ENCODE measurements around the gene KLF16.

KLF16 gene

DNA sequence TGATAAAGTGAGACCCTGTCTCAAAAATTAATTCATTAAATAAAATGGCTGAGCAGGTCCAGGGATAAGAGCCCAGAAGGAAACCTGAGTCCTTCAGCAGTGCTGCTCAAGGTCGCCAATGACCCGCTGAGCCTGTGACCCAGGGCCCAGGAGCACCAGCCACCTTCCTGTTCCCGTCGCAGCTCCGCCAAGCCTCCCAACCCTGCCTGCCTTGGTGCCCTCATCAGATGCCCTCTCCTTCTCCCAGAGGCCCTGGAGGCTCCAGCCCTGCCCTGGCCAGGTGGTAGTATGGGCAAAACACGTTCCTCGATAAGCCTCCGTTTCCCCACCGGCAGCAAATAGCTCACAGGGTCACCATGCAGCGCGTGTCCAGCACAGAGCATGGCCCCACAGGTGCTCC is 17.7 kb downstream of the KLF16 start:
- TF ChIP-seq, protein P1, sequence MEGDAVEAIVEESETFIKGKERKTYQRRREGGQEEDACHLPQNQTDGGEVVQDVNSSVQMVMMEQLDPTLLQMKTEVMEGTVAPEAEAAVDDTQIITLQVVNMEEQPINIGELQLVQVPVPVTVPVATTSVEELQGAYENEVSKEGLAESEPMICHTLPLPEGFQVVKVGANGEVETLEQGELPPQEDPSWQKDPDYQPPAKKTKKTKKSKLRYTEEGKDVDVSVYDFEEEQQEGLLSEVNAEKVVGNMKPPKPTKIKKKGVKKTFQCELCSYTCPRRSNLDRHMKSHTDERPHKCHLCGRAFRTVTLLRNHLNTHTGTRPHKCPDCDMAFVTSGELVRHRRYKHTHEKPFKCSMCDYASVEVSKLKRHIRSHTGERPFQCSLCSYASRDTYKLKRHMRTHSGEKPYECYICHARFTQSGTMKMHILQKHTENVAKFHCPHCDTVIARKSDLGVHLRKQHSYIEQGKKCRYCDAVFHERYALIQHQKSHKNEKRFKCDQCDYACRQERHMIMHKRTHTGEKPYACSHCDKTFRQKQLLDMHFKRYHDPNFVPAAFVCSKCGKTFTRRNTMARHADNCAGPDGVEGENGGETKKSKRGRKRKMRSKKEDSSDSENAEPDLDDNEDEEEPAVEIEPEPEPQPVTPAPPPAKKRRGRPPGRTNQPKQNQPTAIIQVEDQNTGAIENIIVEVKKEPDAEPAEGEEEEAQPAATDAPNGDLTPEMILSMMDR (IDR thresholded peaks at IDR 0.05; ENCODE audit: extremely low read depth, insufficient read depth, missing control alignments), result no peak
- no peak for DNase-seq (ENCODE audit: low spot score)
- in situ Hi-C loops (cut with MboI; ENCODE audit: low pct_unique_long_range_greater_than_20kb, low sequenced_read_pairs, unreplicated experiment), result no loop called here

DNA sequence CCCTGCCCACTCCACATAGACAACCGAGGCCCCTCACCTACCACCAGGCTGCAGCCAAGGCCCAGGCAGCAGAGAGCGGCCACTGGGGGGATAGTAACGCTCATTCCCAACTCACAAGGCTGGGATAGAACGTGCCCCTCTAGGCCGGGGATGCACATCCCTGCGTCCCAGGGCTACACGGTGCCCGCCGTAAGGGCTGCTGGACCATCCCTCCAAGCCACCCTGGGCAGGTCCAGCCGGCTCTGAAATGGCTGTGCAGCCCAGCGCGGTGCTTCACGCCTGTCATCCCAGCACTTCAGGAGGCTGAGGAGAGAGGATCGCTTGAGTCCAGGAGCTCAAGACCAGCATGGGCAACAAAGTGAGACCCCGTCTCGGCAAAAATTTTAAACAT is 18.3 kb downstream of the KLF16 start:
- TF ChIP-seq, protein P1 (IDR thresholded peaks at IDR 0.05; ENCODE audit: extremely low read depth, insufficient read depth, missing control alignments), result no peak
- in situ Hi-C loops (cut with MboI; ENCODE audit: low pct_unique_long_range_greater_than_20kb, low sequenced_read_pairs, unreplicated experiment), result no loop called here
- DNase-seq (ENCODE audit: low spot score), result no peak

DNA sequence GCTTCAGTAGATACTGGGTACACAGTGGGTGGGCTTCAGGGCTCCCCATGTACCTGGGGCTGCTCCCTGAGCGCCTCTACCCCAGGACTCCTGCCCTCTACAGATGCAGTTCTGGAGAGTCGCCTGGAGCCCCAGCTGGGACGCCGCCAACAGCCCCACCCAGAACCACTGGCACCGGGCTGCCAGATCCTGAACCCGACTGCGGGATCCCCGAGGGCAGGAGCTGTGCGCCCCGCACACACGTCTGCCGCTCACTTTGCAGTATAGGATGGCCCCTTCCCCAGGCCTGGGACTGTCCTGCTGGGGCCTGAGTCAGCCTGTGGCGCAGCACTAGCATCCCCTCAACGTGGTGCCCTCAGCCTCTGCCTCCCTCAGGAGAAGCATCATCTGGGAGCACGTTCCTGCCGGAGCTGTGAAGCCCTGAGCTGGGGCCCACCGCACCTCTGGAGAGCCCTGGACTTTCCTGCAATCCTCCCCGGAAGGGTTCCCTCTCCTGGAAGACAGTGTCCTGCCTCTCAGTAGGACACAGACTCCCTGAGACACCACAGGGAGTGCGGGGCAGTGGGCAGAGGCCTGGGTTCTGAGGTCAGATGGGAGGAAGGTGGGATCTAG is 18.8 kb downstream of the KLF16 start:
- TF ChIP-seq, protein P1 (IDR thresholded peaks at IDR 0.05; ENCODE audit: extremely low read depth, insufficient read depth, missing control alignments), result no peak
- in situ Hi-C loops (cut with MboI; ENCODE audit: low pct_unique_long_range_greater_than_20kb, low sequenced_read_pairs, unreplicated experiment), result no loop called here
- no peak for DNase-seq (ENCODE audit: low spot score)

DNA sequence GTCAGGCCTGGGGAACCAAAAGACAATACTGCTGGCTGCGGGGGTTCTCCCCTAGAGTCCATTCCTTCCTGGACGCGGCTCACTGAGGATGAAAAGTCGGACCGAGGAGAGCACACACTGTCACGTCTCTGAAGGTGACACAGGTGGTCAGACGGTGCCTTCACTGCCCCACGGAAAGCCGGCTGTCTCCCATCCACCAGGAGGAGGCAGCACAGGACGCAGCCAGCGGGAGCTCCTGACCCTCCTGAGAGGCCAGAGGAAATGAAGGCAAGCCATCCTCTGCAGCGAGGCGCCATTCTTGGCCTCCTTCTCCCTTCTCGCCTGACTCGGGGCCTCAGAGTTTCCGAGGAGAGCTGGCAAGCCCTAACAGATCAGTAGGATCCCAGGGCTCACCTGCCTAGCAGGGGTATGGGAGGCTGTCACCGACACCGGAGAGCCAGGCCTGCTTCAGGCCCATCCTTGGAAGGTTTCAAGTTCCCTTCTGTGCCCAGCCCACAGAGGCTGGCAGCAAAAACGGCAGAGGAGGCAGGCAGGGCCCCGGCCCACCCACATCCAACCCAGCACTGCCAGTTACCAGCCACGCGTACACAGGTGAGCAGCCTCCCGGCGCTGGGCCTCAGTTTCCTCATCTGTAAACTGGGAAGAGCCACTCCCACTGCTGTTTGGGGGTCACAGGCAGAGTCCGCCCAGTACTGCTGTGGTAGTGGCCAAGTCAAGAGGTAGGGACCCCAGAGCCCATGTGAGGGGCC is 19.6 kb downstream of the KLF16 start:
- in situ Hi-C loops (cut with MboI; ENCODE audit: low pct_unique_long_range_greater_than_20kb, low sequenced_read_pairs, unreplicated experiment), result no loop called here
- TF ChIP-seq, protein P1 (IDR thresholded peaks at IDR 0.05; ENCODE audit: extremely low read depth, insufficient read depth, missing control alignments), result no peak
- no peak for DNase-seq (ENCODE audit: low spot score)

DNA sequence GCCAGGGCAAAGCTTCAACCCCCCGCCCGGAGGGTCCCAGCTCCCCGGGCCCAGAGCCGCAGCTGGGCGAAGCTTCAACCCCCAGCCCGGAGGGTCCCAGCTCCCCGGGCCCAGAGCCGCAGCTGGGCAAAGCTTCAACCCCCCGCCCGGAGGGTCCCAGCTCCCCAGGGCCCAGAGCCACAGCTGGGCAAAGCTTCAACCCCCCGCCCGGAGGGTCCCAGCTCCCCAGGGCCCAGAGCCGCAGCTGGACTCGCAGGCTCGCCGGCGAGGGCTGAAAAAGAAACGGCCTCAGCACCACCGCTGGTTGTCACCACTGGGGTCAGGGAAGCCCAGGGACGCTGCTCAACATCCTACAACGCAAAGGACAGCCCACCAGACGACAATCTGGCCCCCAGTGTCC is 20.3 kb downstream of the KLF16 start:
- TF ChIP-seq, protein P1 (IDR thresholded peaks at IDR 0.05; ENCODE audit: extremely low read depth, insufficient read depth, missing control alignments), result no peak
- in situ Hi-C loops (cut with MboI; ENCODE audit: low pct_unique_long_range_greater_than_20kb, low sequenced_read_pairs, unreplicated experiment), result no loop called here
- DNase-seq (ENCODE audit: low spot score), result no peak

DNA sequence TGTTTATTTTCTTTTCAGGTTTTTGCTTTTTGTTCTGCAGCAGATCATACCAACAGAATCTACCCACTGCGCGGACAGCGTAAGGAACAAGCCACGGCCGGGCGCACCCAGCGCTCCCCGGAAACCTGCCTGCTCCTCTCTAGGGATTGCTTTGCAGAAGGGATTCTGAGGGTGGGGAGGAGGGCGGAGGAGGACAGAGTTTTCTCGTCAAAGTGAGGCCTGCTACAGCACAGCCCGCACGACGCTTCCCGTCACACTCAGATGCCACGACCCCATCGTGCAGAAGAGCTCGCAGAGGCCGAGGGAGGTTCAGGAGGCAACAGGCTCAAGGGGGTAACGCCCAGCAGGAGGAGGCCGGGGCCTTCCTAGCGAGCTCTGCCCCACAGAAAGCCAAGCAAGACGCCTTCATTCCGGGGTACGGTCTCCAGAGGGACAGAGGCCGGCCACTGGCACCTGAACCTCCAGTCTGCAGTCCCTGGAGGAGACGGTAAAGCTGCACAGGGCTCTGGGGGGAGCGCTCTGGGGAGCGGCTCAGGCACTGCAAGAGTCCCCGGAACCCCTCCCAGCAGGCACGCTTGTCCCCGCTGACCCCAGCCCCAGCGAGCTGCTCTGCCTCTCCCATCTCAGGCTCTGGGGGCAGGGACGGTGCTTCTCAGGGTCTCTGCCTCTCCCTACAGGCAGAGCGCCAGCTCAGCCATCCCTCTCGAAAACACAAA is 22.0 kb downstream of the KLF16 start:
- TF ChIP-seq, protein P1 (IDR thresholded peaks at IDR 0.05; ENCODE audit: extremely low read depth, insufficient read depth, missing control alignments), result no peak
- DNase-seq (ENCODE audit: low spot score), result no peak
- in situ Hi-C loops (cut with MboI; ENCODE audit: low pct_unique_long_range_greater_than_20kb, low sequenced_read_pairs, unreplicated experiment), result no loop called here

All from GM13977 (cell line).